NB4 (cell line): Measurements from ENCODE around the gene SOBP.

ENCODE experiments used
- DNase-seq: peaks from one replicate; pipeline ENCODE4 v3.0.0; 2010; ENCODE audit warnings: low read depth
- H3K4me3 ChIP-seq: one replicate; pipeline ENCODE4 v1.5.1; 2011; ENCODE audit warnings: mild to moderate bottlenecking, low read depth, low read length, moderate library complexity
- MYC ChIP-seq: IDR thresholded peaks from 2 replicates; pipeline ENCODE4 v1.6.1; 2011; ENCODE audit warnings: low read depth, low read length
- POLR2A ChIP-seq: IDR thresholded peaks from 2 replicates; pipeline ENCODE4 v1.6.1; 2011; ENCODE audit warnings: mild to moderate bottlenecking; ENCODE audit not compliant: insufficient read length; ENCODE audit errors: extremely low read depth
- TF ChIP-seq, protein P1 (sequence below): IDR thresholded peaks from one replicate; pipeline ENCODE4 v1.5.1; 2012; ENCODE audit warnings: low read depth, low read length
- TF ChIP-seq, protein P2 (sequence below): IDR thresholded peaks from 2 replicates; pipeline ENCODE4 v1.6.1; 2011; ENCODE audit warnings: low read depth, low read length

Gene SOBP

GRCh38 chr6:107602321-107603005, 112.5 kb downstream of the SOBP start:
- no peak overlapping the region for H3K4me3 ChIP-seq
- DNase-seq, result no peak
- no peak for TF ChIP-seq MYC
- TF ChIP-seq, protein P1, sequence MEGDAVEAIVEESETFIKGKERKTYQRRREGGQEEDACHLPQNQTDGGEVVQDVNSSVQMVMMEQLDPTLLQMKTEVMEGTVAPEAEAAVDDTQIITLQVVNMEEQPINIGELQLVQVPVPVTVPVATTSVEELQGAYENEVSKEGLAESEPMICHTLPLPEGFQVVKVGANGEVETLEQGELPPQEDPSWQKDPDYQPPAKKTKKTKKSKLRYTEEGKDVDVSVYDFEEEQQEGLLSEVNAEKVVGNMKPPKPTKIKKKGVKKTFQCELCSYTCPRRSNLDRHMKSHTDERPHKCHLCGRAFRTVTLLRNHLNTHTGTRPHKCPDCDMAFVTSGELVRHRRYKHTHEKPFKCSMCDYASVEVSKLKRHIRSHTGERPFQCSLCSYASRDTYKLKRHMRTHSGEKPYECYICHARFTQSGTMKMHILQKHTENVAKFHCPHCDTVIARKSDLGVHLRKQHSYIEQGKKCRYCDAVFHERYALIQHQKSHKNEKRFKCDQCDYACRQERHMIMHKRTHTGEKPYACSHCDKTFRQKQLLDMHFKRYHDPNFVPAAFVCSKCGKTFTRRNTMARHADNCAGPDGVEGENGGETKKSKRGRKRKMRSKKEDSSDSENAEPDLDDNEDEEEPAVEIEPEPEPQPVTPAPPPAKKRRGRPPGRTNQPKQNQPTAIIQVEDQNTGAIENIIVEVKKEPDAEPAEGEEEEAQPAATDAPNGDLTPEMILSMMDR, result no peak
- TF ChIP-seq, protein P2, sequence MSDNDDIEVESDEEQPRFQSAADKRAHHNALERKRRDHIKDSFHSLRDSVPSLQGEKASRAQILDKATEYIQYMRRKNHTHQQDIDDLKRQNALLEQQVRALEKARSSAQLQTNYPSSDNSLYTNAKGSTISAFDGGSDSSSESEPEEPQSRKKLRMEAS, result no peak
- no peak for TF ChIP-seq POLR2A

- H3K4me3 ChIP-seq, result no peak overlapping the region
- DNase-seq, result no peak
- TF ChIP-seq MYC (no peak), POLR2A (no peak)
- TF ChIP-seq, protein P1, result no peak
- TF ChIP-seq, protein P2, result no peak
Observed at GRCh38 chr6:107603006-107603370, 113.1 kb downstream of the SOBP start.

GRCh38 chr6:107604549-107604948, 114.6 kb downstream of the SOBP start:
- DNase-seq, result no peak
- no peak for TF ChIP-seq MYC
- no peak overlapping the region for H3K4me3 ChIP-seq

DNA sequence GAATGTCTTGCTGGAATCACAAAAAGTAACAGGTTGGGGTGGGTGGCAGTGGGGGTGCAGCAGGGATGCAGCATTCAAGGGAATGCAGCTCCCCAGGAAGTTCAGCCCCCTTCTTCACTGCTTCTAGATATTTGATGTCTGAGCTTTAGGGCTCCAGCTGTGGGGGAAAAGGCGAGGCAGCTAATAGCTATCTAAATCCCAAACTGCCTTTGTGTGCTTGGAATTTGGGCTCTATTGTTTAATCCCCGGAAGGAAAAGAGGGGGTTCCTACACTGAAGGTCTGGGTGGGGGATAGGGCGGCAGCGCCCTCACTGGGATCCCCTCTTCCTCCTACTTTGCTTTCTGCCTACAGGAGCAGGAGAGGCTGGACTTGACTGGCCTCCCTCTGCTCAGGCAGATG, 116.5 kb downstream of the SOBP start:
- no peak overlapping the region for H3K4me3 ChIP-seq
- no peak for TF ChIP-seq MYC
- TF ChIP-seq, protein P1, result no peak
- no peak for TF ChIP-seq POLR2A
- TF ChIP-seq, protein P2, result no peak
- no peak for DNase-seq

DNA sequence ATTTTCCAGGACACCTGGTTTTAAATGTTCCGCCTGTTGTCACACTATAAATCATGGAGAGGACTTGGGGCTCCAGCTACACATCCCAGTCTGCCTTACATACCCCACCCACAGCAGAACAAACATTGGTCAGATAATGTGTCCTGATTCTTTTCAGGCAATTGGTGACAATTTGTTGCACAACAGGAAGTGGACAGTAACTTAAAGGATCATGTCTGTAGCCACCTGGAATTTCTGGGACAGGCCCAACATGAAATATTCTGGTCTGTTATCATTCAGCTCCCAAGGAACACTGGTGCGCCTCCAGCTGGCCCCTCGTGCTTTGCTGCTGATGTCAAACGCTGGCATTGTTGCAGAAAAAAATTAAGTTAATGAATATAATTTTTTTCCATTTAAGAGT, 117.2 kb downstream of the SOBP start:
- no peak for DNase-seq
- no peak overlapping the region for H3K4me3 ChIP-seq
- TF ChIP-seq POLR2A, result no peak
- TF ChIP-seq, protein P1, result no peak
- TF ChIP-seq, protein P2, result no peak

DNA sequence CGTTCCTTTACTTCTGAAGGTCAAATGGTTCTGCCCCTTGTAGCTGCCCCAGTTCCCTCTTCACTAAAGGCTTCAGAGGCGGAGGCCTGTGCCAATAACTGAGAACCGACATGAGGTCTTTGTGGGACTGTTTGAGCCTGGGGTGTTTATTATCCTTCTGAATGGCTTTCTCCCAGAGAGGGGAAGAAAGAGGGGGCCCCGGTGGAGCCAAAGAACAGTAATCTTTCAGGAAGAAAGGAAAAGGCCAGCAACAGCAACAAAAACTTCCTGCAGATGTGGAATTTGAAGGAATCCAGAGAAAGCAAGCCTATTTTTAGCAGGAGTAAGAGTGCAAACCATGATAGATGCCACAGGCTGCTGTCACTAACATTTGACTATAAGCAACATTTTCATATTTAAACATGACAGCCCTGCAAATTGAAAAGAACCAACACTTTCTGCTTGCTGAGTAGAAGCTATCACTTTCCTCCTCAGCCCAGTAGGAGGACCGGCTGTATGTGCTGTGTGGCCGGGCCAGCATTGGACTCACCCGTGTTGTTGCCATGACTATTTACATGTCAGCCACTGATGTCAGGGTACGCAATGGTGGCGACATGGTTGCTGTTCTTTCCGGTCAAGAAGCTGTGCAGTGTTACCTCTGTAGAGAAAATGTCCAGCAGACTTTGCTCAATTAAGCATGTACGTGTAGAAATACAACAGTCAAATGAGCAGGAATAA, 121.3 kb downstream of the SOBP start:
- no peak for TF ChIP-seq POLR2A
- TF ChIP-seq, protein P1, result no peak
- H3K4me3 ChIP-seq, result no peak overlapping the region
- no peak for DNase-seq
